Body of pancreas (tissue), 4 donors: ENCODE results near the gene MEIS2.

Experiments
- CTCF ChIP-seq, 7 experiments: fragments of 450-650 bp in 4 of 7; fragments of 200-600 bp in 3 of 7; sonication (generic) in 3 of 7; IDR thresholded peaks; one replicate each; pipeline ENCODE4 v1.5.1; 2016 to 2019; ENCODE audit warnings: antibody characterized with exemption in 7 of 7
- POLR2A ChIP-seq, 3 donors: fragments of 450-650 bp; IDR thresholded peaks; one replicate each; pipeline ENCODE4 v1.6.1; 2016; ENCODE audit warnings: antibody characterized with exemption in 3 of 3, mild to moderate bottlenecking in 2 of 3

- TF ChIP-seq POLR2A (IDR thresholded peaks at IDR 0.05) (no peak), CTCF (IDR thresholded peaks at IDR 0.05) (no peak)
Observed at GRCh38 chr15:37059086-37059485, 41.3 kb downstream of the MEIS2 start.
